ENCODE data around the gene VSTM4. TPM values are rescaled to one million over a fixed set of nuclear protein-coding genes. Genes with fewer than 3 reads are reported as not detected.

The VSTM4 gene
- total RNA-seq, 2 donors from 2014 or later = 0.25 TPM; not detected in 1

DNA sequence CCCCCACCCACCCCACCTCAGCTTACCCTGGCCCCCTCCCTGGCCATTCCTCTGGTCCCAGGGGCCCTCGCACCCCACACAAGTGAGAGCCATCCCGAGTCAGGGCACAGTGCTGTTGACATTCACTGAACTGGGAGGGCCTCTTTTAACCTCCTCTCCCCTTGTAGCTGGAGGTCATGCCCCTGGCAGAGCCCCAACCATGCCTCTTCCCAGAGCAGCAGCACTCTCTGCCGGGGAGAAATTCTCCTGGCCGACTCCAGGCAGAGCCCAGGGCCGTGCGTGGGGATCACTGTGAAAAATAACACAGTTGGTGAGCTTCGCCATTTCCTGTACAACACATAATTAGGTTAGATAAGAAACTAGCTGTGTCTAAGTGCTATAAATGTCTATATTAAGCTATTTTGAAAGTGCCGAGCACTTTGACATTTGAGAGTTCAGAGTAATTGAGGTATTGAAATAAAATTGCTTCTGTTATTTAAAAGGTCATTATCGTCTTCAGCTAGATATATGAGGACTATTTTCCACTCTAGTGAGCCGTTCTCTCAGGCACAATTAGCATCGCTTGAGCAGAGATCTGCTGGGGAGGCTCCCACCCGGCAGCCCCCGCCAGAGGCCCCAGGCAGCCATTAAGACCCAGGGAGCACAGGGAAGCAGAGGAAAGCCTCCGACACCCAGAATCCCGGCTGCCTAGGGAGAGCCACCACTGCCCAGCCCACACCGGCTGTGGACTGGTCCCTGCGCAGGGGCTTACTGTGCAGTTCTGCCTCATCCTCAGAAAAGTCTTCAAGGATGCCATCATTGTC is 113.3 kb downstream of the VSTM4 start:
- Mint-ChIP-seq H3K36me3 (ENCODE audit: insufficient read depth in 2 of 2) (peaks cover 0 to 1% of the 10 kb centered on the region in 2 donors), H3K9me3 (peaks cover 1 to 2% of the 10 kb centered on the region in 2 donors), H3K27me3 (ENCODE audit: low read depth) (peaks cover 6% of the 10 kb centered on the region), H3K27ac (no peak overlapping the region), H3K4me1 (ENCODE audit: low read depth) (no peaks in the 10 kb centered on the region), H3K4me3 (no peak overlapping the region)
- ATAC-seq (replicated peaks in 1 of 2) = no peak
- DNase-seq = no peak

DNA sequence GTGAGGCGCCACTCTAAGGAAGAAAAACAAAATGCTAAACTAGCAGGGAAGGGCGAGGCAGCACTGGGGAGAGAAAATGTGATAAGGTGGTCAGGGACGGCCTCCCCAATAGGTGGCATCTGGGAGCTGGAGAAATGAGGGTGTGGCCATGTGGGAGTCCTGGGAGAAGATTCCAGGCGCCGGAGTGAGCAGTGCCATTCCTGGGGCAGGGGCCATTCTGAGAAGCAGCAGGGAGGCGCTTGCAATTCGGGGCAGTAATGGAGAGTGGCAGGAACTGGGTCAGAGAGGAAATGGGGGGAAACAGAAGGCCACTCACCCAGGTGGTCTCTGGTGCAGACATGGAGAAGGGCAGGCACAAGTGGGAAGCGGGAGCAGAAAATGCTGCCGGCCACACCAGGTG is 113.9 kb downstream of the VSTM4 start:
- Mint-ChIP-seq H3K4me1 (ENCODE audit: low read depth) (no peaks in the 10 kb centered on the region), H3K36me3 (ENCODE audit: insufficient read depth in 2 of 2) (peaks cover 0 to 1% of the 10 kb centered on the region in 2 donors), H3K27ac (no peak overlapping the region), H3K27me3 (ENCODE audit: low read depth) (peaks cover 6% of the 10 kb centered on the region), H3K4me3 (no peak overlapping the region), H3K9me3 (peaks cover 1 to 2% of the 10 kb centered on the region in 2 donors)
- DNase-seq = no peak
- no peak for ATAC-seq (replicated peaks in 1 of 2)

DNA sequence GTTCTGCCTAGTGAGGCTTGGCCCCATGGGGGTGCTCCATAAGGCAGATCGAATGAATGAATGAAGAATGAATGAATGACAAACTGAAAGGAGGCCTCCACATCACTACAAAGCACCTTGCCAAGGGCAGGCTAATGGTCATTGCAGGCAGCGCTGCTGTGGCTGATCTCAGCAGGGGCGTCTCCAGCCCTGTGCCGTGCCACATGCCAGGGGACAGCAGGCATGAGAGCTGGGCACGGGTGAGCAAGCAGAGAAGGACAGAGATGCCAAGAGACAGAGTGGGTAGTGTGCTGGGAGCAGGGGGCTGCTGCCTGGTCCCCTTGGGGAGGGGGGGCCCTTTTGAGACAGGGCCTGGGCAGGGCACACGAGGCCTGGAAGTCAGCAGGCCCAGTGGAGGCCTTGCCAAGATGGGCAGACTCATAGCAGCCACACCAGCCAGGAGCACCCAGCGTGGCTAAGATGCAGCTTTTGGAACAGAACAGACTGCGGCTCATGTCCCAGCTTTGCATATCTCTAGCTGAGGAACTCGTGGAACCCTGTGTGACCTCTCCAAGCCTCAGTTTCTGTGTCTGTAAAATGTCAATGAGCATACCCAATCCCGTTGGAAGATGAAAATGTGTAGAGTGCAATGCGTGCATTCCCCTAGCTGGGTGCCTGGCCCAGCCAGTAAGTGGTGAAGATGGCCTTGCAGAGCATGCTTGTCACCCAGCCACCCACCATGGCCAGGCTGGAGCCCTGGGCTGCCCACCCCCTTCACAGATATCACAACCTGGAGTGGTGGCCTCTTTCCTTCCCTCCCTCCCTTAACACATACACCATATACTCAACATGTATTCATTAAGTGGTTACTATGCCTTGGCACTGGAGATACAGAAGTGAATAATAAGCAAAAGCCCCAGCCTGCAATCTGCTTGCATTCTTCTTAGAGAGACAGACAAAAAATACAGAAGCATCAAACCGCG is 114.6 kb downstream of the VSTM4 start:
- peaks cover 0 to 1% of the 10 kb centered on the region in 2 donors for H3K36me3 Mint-ChIP-seq (ENCODE audit: insufficient read depth in 2 of 2)
- no peaks in the 10 kb centered on the region for H3K4me1 Mint-ChIP-seq (ENCODE audit: low read depth)
- DNase-seq (no peak), ATAC-seq (replicated peaks in 1 of 2) (no peak)
- peaks cover 6% of the 10 kb centered on the region for H3K27me3 Mint-ChIP-seq (ENCODE audit: low read depth)
- H3K4me3 Mint-ChIP-seq = no peak overlapping the region
- H3K9me3 Mint-ChIP-seq = peaks cover 1 to 2% of the 10 kb centered on the region in 2 donors
- H3K27ac Mint-ChIP-seq = no peak overlapping the region

DNA sequence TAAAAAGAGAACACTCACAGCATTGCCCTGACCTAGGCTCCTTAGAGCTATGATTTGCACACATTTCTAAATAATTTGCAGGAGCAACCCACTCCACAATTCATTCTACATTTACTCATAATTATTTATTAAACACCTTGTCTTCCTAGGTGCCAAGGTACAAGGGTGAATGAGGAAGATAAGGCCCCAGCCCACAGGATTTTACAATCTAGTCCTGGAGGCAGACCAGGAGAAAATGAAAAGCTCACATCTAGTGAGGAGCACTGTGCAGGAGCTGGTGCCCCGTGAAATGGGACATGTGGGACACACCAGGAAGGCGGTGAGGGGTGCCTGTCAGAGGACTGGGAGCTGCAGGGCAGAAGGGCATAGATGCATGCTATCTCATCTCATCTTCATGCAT is 116.0 kb downstream of the VSTM4 start:
- no peaks in the 10 kb centered on the region for H3K4me1 Mint-ChIP-seq (ENCODE audit: low read depth)
- DNase-seq = no peak
- H3K9me3 Mint-ChIP-seq = peaks cover 0 to 1% of the 10 kb centered on the region in 2 donors
- ATAC-seq (replicated peaks in 1 of 2) = no peak
- H3K4me3 Mint-ChIP-seq = no peak overlapping the region
- H3K36me3 Mint-ChIP-seq (ENCODE audit: insufficient read depth in 2 of 2) = peaks cover 0 to 1% of the 10 kb centered on the region in 2 donors
- H3K27me3 Mint-ChIP-seq (ENCODE audit: low read depth) = peaks cover 6% of the 10 kb centered on the region
- H3K27ac Mint-ChIP-seq = no peak overlapping the region

DNA sequence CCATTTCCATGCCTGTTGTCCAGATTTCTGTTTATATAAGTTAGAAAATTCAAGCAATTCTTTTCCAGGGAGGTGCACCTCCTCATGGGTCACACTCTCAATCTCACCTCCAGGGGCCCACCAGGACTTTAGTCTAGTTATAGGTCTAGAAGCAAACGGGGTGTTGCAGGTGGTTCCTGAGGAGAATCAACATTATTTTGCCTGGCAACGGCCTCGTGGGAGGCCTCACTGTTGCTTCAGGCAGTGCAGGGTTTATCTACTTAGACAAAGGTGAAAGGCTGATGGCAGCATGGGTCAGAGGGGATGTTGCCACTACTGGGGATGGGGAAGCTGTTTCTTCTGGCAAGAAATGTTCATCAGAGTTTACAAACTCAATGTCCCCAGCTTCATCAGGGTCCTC is 119.0 kb downstream of the VSTM4 start:
- no peak for ATAC-seq (replicated peaks in 1 of 2)
- DNase-seq = no peak
- Mint-ChIP-seq H3K36me3 (ENCODE audit: insufficient read depth in 2 of 2) (peaks cover 0 to 1% of the 10 kb centered on the region in 2 donors), H3K4me1 (ENCODE audit: low read depth) (no peaks in the 10 kb centered on the region), H3K4me3 (no peak overlapping the region), H3K9me3 (peaks cover 0 to 1% of the 10 kb centered on the region in 2 donors), H3K27ac (no peak overlapping the region), H3K27me3 (ENCODE audit: low read depth) (peaks cover 4% of the 10 kb centered on the region)

DNA sequence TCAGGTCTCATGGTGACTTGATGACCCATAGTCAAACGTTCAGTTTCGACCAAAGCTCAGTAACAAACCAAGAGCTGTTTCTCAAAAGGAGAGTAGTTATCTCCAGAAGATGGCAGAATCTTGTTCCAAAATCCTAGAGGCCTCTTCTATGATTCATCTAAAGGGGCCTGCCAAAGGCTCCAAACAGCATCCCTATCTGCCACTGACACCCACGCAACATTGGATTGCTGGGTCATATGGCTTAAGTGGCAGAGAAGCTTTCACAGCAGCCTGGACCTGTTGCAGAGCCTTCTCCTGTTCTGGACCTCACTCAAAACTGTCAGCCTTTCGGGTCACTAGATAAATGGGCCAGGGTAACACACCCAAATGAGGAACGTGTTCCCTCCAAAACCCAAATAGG is 121.7 kb downstream of the VSTM4 start:
- no peak for ATAC-seq (replicated peaks in 1 of 2)
- Mint-ChIP-seq H3K36me3 (ENCODE audit: insufficient read depth in 2 of 2) (no peaks in the 10 kb centered on the region), H3K9me3 (no peaks in the 10 kb centered on the region), H3K27me3 (ENCODE audit: low read depth) (no peaks in the 10 kb centered on the region), H3K27ac (no peak overlapping the region), H3K4me1 (ENCODE audit: low read depth) (no peaks in the 10 kb centered on the region), H3K4me3 (no peak overlapping the region)
- DNase-seq = no peak

DNA sequence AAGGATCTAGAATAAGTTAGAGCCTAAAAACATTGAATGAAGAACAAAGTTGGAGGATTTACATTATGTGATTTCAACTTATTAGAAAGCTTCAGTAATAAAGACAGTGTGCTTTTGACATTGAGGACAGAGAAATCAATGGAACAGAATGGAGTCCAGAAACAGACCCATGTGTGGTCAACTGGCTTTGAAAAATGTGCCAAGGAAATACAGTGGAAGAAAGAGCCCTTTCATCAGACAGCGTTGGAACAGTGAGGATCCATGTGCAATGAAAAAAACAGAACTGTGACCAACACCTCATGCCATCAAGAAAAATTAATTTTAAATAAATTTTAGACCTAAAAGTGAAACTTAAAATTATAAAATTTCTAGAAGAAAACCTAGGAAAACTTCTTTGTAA is 125.1 kb downstream of the VSTM4 start:
- ATAC-seq (replicated peaks in 1 of 2) = no peak
- H3K27me3 Mint-ChIP-seq (ENCODE audit: low read depth) = no peaks in the 10 kb centered on the region
- no peaks in the 10 kb centered on the region for H3K4me1 Mint-ChIP-seq (ENCODE audit: low read depth)
- no peaks in the 10 kb centered on the region for H3K9me3 Mint-ChIP-seq
- H3K36me3 Mint-ChIP-seq (ENCODE audit: insufficient read depth in 2 of 2) = no peaks in the 10 kb centered on the region
- H3K4me3 Mint-ChIP-seq = no peak overlapping the region
- DNase-seq = no peak
- no peak overlapping the region for H3K27ac Mint-ChIP-seq

DNA sequence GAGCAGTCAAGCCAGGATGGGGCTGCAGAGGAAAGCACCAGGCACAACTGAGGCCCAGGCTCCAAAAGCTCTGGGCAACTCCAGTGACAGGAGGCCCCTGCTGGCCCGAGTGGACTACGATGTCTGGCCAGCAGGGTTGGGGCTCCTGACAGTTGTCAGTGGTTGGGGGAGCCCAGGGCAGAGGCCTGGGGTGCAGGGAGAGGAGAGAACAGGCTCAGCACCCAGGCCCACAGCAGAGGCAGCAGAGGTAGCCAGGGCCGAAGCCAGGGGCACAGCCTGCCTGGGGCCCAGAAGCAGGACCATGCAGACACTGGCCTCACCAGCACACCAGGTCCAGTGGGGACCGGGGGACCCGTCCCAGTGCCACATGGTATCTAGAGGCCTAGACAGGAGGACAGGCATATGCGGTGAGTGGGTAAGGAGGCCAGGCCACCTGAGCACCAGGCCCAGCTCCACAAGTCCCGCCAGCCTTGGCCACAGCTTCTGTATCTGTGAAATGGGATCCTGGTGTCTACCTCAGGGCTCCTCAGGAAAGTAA is 129.6 kb downstream of the VSTM4 start:
- H3K4me1 Mint-ChIP-seq (ENCODE audit: low read depth) = no peaks in the 10 kb centered on the region
- H3K9me3 Mint-ChIP-seq = no peaks in the 10 kb centered on the region
- H3K36me3 Mint-ChIP-seq (ENCODE audit: insufficient read depth in 2 of 2) = no peaks in the 10 kb centered on the region
- DNase-seq (no peak), ATAC-seq (replicated peaks in 1 of 2) (no peak)
- no peak overlapping the region for H3K27ac Mint-ChIP-seq
- H3K27me3 Mint-ChIP-seq (ENCODE audit: low read depth) = no peaks in the 10 kb centered on the region
- no peak overlapping the region for H3K4me3 Mint-ChIP-seq

DNA sequence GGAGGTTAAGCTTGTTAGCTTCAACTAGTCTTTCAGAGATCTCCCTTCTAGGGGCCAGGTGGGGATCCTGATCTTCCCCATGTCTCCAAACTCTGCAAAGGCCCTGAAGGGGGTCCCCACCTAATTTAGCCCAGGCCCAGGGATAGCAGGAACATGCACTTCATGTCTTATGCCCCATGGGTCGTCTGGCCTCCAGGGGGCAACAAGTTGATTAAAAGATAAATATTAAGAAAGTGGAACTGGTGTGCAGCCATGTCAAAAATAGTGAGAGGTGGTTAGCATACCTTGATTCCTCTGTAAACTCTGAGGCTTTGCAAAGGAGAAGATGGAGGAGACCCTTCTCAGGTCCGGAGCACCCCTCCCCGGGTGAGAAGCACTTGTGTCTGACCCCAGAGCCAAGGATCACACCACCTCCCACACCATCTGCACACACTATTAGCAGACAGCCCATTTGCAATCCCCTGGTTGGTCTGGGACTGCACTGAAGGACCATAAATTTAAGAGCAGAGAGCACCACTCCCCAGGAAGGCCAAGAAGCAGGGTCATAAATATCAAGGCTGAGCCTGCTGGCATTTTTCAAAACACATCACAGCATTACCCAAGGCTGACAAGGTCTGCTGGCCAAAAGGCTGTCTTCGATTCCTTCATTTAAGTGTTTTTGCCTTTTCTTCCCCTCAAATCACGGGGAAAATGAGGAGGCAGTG is 131.5 kb downstream of the VSTM4 start:
- no peak overlapping the region for H3K4me3 Mint-ChIP-seq
- no peak for ATAC-seq (replicated peaks in 1 of 2)
- no peaks in the 10 kb centered on the region for H3K36me3 Mint-ChIP-seq (ENCODE audit: insufficient read depth in 2 of 2)
- H3K27ac Mint-ChIP-seq = no peak overlapping the region
- no peaks in the 10 kb centered on the region for H3K9me3 Mint-ChIP-seq
- H3K27me3 Mint-ChIP-seq (ENCODE audit: low read depth) = no peaks in the 10 kb centered on the region
- no peaks in the 10 kb centered on the region for H3K4me1 Mint-ChIP-seq (ENCODE audit: low read depth)
- no peak for DNase-seq

DNA sequence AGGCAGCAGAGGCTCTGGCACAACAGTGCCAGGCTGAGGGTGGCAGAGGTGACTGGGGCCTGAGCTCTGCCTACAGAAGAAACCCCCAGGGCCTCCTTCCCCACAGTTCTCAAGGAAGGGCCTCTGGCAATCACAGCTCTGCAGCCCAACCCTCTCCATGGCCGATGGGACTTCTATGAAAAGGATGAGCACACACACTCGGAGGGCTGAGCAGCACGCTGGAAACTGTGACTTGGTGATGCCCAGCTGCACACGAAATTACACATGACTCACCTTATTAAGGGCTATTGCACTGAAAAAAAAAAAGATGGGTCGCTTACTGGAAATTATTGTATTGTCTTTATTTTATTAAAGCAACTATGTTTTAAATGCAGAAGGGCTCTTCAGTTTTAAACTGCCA is 132.7 kb downstream of the VSTM4 start:
- H3K27ac Mint-ChIP-seq = no peak overlapping the region
- no peaks in the 10 kb centered on the region for H3K4me1 Mint-ChIP-seq (ENCODE audit: low read depth)
- H3K36me3 Mint-ChIP-seq (ENCODE audit: insufficient read depth in 2 of 2) = no peaks in the 10 kb centered on the region
- no peak overlapping the region for H3K4me3 Mint-ChIP-seq
- no peaks in the 10 kb centered on the region for H3K9me3 Mint-ChIP-seq
- no peak for ATAC-seq (replicated peaks in 1 of 2)
- no peaks in the 10 kb centered on the region for H3K27me3 Mint-ChIP-seq (ENCODE audit: low read depth)
- DNase-seq = no peak

DNA sequence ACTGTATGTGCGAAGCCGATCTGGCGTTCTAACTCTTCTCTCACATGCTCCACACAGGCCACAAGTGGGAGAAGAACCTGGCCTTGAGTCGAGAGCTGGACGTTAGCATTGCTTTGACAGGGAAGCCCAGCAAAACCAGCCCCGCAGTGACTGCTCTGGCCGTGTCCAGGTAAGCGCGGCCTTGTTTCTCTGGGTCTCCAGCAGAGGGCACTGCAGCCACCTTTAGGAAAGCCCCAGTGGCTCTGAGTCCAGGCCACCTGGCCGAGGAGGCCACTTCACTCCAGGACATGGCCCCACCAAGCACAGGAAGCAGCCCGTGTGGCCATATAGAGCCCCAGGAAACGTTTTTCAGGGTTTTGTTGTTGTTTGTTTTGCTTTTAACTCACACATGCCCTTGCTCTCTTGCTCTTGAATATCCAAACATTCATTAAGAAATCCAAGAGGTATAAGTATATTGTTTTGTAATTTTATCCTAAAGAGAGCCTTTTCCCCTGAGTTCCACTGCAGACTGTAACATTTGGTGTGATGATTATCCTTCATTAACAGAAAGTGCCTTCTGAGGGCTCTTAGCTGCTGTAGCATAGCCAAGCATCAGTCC is 133.9 kb downstream of the VSTM4 start:
- Mint-ChIP-seq H3K4me1 (ENCODE audit: low read depth) (no peaks in the 10 kb centered on the region), H3K27ac (no peak overlapping the region), H3K4me3 (no peak overlapping the region), H3K36me3 (ENCODE audit: insufficient read depth in 2 of 2) (no peaks in the 10 kb centered on the region), H3K9me3 (no peaks in the 10 kb centered on the region), H3K27me3 (ENCODE audit: low read depth) (no peaks in the 10 kb centered on the region)
- peak; percentile 43 to 58 for ATAC-seq (replicated peaks in 1 of 2)
- DNase-seq = peak; percentile 44 to 54

DNA sequence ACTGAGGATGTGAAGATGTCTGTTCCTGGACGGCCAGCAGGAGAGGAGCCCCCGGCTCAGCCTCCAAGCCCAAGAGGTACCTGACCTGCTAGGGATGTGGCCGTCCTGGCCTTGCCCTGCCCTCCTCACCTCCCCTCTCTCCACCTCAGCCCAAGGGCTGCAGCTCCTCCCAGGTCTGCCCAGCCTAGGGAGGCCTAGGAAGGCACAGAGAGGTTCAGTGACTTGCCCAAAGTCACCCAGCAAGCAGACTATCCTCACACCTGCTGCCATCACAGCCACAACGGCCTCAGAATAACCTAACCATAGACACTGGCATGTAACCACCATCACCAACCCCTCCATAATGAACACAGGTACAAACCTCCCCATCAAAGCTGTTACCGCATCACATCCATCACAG is 137.0 kb downstream of the VSTM4 start:
- no peak for DNase-seq
- Mint-ChIP-seq H3K4me3 (no peak overlapping the region), H3K36me3 (ENCODE audit: insufficient read depth in 2 of 2) (no peaks in the 10 kb centered on the region), H3K27me3 (ENCODE audit: low read depth) (no peaks in the 10 kb centered on the region), H3K9me3 (no peaks in the 10 kb centered on the region), H3K4me1 (ENCODE audit: low read depth) (no peaks in the 10 kb centered on the region), H3K27ac (no peak overlapping the region)
- no peak for ATAC-seq (replicated peaks in 1 of 2)

Measured in activated T-cell treated with anti-CD3 and anti-CD28 coated beads, Interleukin-2, amount 50 U/mL, for 72 hours (primary cell).